Measurements from ENCODE around the gene HPCAL4. TPM values are rescaled to one million over a fixed set of nuclear protein-coding genes. Genes with fewer than 3 reads are reported as not detected.
A peak's percentile ranks its signal among the peaks of the same experiment; 100 is the strongest.

HPCAL4 gene
- total RNA-seq, 5 donors from 2014 or later (not counting 1 experiment from before 2014, with no cell fraction given), result 10.3 to 38.5 (median 28.5) TPM

- peaks cover 9 to 37% of the 10 kb centered on the region in 2 experiments for H3K27me3 ChIP-seq (replicated peaks in 1 of 2; ENCODE audit: control insufficient read depth in 2 of 2, extremely low read depth in 1 of 2, insufficient read depth in 2 of 2, low read length in 1 of 2)
- ATAC-seq (replicated peaks in 1 of 4) (peak in 1 of 4 experiments; percentile 18), DNase-seq (no peak)
- H3K27ac Mint-ChIP-seq, result peak overlapping the region in 1 of 2 donors; percentile 77
- peaks cover 0 to 33% of the 10 kb centered on the region in 2 experiments for H3K4me1 ChIP-seq (ENCODE audit: control insufficient read depth in 1 of 2, extremely low read depth in 1 of 2, insufficient read depth in 2 of 2, low read length in 2 of 2)
- POLR2A ChIA-PET, result no interaction called here
- WGBS (ENCODE audit: insufficient coverage), result 46% methylated on average over 12 of the region's 13 CpGs
- H3K36me3 Mint-ChIP-seq, result peaks cover 39% of the 10 kb centered on the region
- CTCF ChIA-PET, result no interaction called here
- H3K4me3 ChIP-seq (ENCODE audit: control insufficient read depth in 1 of 2, extremely low read depth in 1 of 2, low read length in 1 of 2), result no peak overlapping the region
- H3K4me1 Mint-ChIP-seq, result peaks cover 41 to 50% (median 49%) of the 10 kb centered on the region in 3 donors
- H3K9me3 ChIP-seq, result no peaks in the 10 kb centered on the region
- peak overlapping the region; percentile 34 to 65 (median 52) for H3K4me3 Mint-ChIP-seq
- H3K27me3 Mint-ChIP-seq, result peaks cover 8 to 9% of the 10 kb centered on the region in 2 donors
- no peak overlapping the region for H3K27ac ChIP-seq (ENCODE audit: low read length)
- no peaks in the 10 kb centered on the region for H3K9me3 Mint-ChIP-seq
- no peaks in the 10 kb centered on the region for H3K36me3 ChIP-seq (ENCODE audit: control insufficient read depth in 2 of 2, extremely low read depth in 1 of 2, insufficient read depth in 1 of 2, low read length in 1 of 2)
Measured at GRCh38 chr1:39684313-39684664, 6.9 kb downstream of the HPCAL4 start.

GRCh38 chr1:39683591-39684312 is 7.5 kb downstream of the HPCAL4 start:
- Histone ChIP-seq H3K36me3 (ENCODE audit: control insufficient read depth in 2 of 2, extremely low read depth in 1 of 2, insufficient read depth in 1 of 2, low read length in 1 of 2) (no peaks in the 10 kb centered on the region), H3K4me3 (ENCODE audit: control insufficient read depth in 1 of 2, extremely low read depth in 1 of 2, low read length in 1 of 2) (peak overlapping the region in 1 of 2 donors; percentile 23), H3K9me3 (no peaks in the 10 kb centered on the region), H3K27me3 (replicated peaks in 1 of 2; ENCODE audit: control insufficient read depth in 2 of 2, extremely low read depth in 1 of 2, insufficient read depth in 2 of 2, low read length in 1 of 2) (peaks cover 7 to 33% of the 10 kb centered on the region in 2 experiments), H3K4me1 (ENCODE audit: control insufficient read depth in 1 of 2, extremely low read depth in 1 of 2, insufficient read depth in 2 of 2, low read length in 2 of 2) (peaks cover 0 to 31% of the 10 kb centered on the region in 2 experiments), H3K27ac (ENCODE audit: low read length) (no peak overlapping the region)
- ATAC-seq (replicated peaks in 1 of 4), result peak; percentile 72 to 77 (median 74)
- Mint-ChIP-seq H3K27ac (peak overlapping the region; percentile 52 to 55), H3K4me3 (peak overlapping the region; percentile 49 to 65 (median 53)), H3K9me3 (no peaks in the 10 kb centered on the region), H3K36me3 (peaks cover 40% of the 10 kb centered on the region), H3K27me3 (peaks cover 8 to 9% of the 10 kb centered on the region in 2 donors), H3K4me1 (peaks cover 37 to 45% (median 44%) of the 10 kb centered on the region in 3 donors)
- DNase-seq, result peak in 34 of 35 experiments; percentile 28 to 72 (median 55)
- CTCF ChIA-PET, result no interaction called here
- WGBS (ENCODE audit: insufficient coverage), result 29% methylated on average over 34 of the region's 62 CpGs
- POLR2A ChIA-PET, result interaction anchor here in 1 of 2 donors (0.7 kb wide), 1 partner anchor 8 kb away, joined by 3 read pairs; no protein-coding TSS in a partner anchor

GRCh38 chr1:39681999-39682398 is 9.2 kb downstream of the HPCAL4 start:
- Mint-ChIP-seq H3K4me1 (peaks cover 31 to 37% (median 36%) of the 10 kb centered on the region in 3 donors), H3K27me3 (peaks cover 8 to 9% of the 10 kb centered on the region in 2 donors), H3K4me3 (peak overlapping the region in 1 of 3 donors; percentile 41), H3K9me3 (no peaks in the 10 kb centered on the region), H3K36me3 (peaks cover 34% of the 10 kb centered on the region), H3K27ac (peak overlapping the region; percentile 9 to 28)
- ATAC-seq (replicated peaks in 1 of 4) (no peak), DNase-seq (no peak)
- H3K4me3 ChIP-seq (ENCODE audit: control insufficient read depth in 1 of 2, extremely low read depth in 1 of 2, low read length in 1 of 2), result no peak overlapping the region
- ChIA-PET POLR2A (interaction anchor here in 1 of 2 donors (1.2 kb wide), 1 partner anchor 9 kb away, joined by 5 read pairs; the partner anchor contains the start of gene HPCAL4), CTCF (interaction anchor here (1.2 to 1.4 kb wide), 3 partner anchors 24 to 76 kb away, joined by 3 to 5 read pairs (median 4); no protein-coding TSS in a partner anchor)
- H3K36me3 ChIP-seq (ENCODE audit: control insufficient read depth in 2 of 2, extremely low read depth in 1 of 2, insufficient read depth in 1 of 2, low read length in 1 of 2), result no peaks in the 10 kb centered on the region
- peaks cover 0 to 31% of the 10 kb centered on the region in 2 experiments for H3K4me1 ChIP-seq (ENCODE audit: control insufficient read depth in 1 of 2, extremely low read depth in 1 of 2, insufficient read depth in 2 of 2, low read length in 2 of 2)
- no peak overlapping the region for H3K27ac ChIP-seq (ENCODE audit: low read length)
- H3K9me3 ChIP-seq, result no peaks in the 10 kb centered on the region
- peaks cover 5 to 18% of the 10 kb centered on the region in 2 experiments for H3K27me3 ChIP-seq (replicated peaks in 1 of 2; ENCODE audit: control insufficient read depth in 2 of 2, extremely low read depth in 1 of 2, insufficient read depth in 2 of 2, low read length in 1 of 2)
- WGBS (ENCODE audit: insufficient coverage), result no CpG with 5 or more reads among the region's 1 CpG

- Mint-ChIP-seq H3K4me1 (peaks cover 31 to 37% (median 36%) of the 10 kb centered on the region in 3 donors), H3K27ac (peak overlapping the region; percentile 85 to 90), H3K4me3 (peak overlapping the region; percentile 45 to 73 (median 73)), H3K27me3 (peaks cover 7 to 8% of the 10 kb centered on the region in 2 donors), H3K9me3 (no peaks in the 10 kb centered on the region), H3K36me3 (peaks cover 32% of the 10 kb centered on the region)
- ATAC-seq (replicated peaks in 1 of 4) (peak in 1 of 4 experiments; percentile 29), DNase-seq (no peak)
- peaks cover 5 to 14% of the 10 kb centered on the region in 2 experiments for H3K27me3 ChIP-seq (replicated peaks in 1 of 2; ENCODE audit: control insufficient read depth in 2 of 2, extremely low read depth in 1 of 2, insufficient read depth in 2 of 2, low read length in 1 of 2)
- peaks cover 0 to 31% of the 10 kb centered on the region in 2 experiments for H3K4me1 ChIP-seq (ENCODE audit: control insufficient read depth in 1 of 2, extremely low read depth in 1 of 2, insufficient read depth in 2 of 2, low read length in 2 of 2)
- H3K27ac ChIP-seq (ENCODE audit: low read length), result peak overlapping the region; percentile 48
- ChIA-PET POLR2A (interaction anchor here in 1 of 2 donors (1.2 to 1.4 kb wide), 2 partner anchors 10 to 11 kb away, joined by 3 to 5 read pairs; partner anchors contain the start of gene HPCAL4), CTCF (interaction anchor here (1.2 to 1.4 kb wide), 4 partner anchors 10 to 76 kb away, joined by 3 to 5 read pairs (median 4); no protein-coding TSS in a partner anchor)
- no peaks in the 10 kb centered on the region for H3K36me3 ChIP-seq (ENCODE audit: control insufficient read depth in 2 of 2, extremely low read depth in 1 of 2, insufficient read depth in 1 of 2, low read length in 1 of 2)
- no CpG with 5 or more reads among the region's 3 CpGs for WGBS (ENCODE audit: insufficient coverage)
- H3K9me3 ChIP-seq, result no peaks in the 10 kb centered on the region
- H3K4me3 ChIP-seq (ENCODE audit: control insufficient read depth in 1 of 2, extremely low read depth in 1 of 2, low read length in 1 of 2), result no peak overlapping the region
Measured at GRCh38 chr1:39681294-39681693, 9.9 kb downstream of the HPCAL4 start.

GRCh38 chr1:39680751-39681150 is 10.5 kb downstream of the HPCAL4 start:
- ChIA-PET POLR2A (interaction anchor here in 1 of 2 donors (0.5 to 1.4 kb wide), 3 partner anchors 10 to 39 kb away, joined by 3 to 8 read pairs (median 5); partner anchors contain the start of gene HPCAL4), CTCF (interaction anchor here (0.6 to 1.4 kb wide), 5 partner anchors 10 to 115 kb away, joined by 3 to 4 read pairs (median 3); no protein-coding TSS in a partner anchor)
- peaks cover 31 to 37% (median 36%) of the 10 kb centered on the region in 3 donors for H3K4me1 Mint-ChIP-seq
- H3K4me3 Mint-ChIP-seq, result peak overlapping the region; percentile 45 to 73 (median 73)
- H3K4me3 ChIP-seq (ENCODE audit: control insufficient read depth in 1 of 2, extremely low read depth in 1 of 2, low read length in 1 of 2), result no peak overlapping the region
- no peaks in the 10 kb centered on the region for H3K9me3 ChIP-seq
- no peaks in the 10 kb centered on the region for H3K36me3 ChIP-seq (ENCODE audit: control insufficient read depth in 2 of 2, extremely low read depth in 1 of 2, insufficient read depth in 1 of 2, low read length in 1 of 2)
- peaks cover 5 to 11% of the 10 kb centered on the region in 2 experiments for H3K27me3 ChIP-seq (replicated peaks in 1 of 2; ENCODE audit: control insufficient read depth in 2 of 2, extremely low read depth in 1 of 2, insufficient read depth in 2 of 2, low read length in 1 of 2)
- DNase-seq (peak in 12 of 35 experiments; percentile 14 to 45 (median 28)), ATAC-seq (replicated peaks in 1 of 4) (peak; percentile 55 to 69 (median 58))
- H3K27me3 Mint-ChIP-seq, result peaks cover 5 to 8% of the 10 kb centered on the region in 2 donors
- peak overlapping the region; percentile 48 for H3K27ac ChIP-seq (ENCODE audit: low read length)
- peak overlapping the region; percentile 85 to 90 for H3K27ac Mint-ChIP-seq
- no peaks in the 10 kb centered on the region for H3K9me3 Mint-ChIP-seq
- 42% methylated on average over 3 of the region's 4 CpGs for WGBS (ENCODE audit: insufficient coverage)
- peaks cover 30% of the 10 kb centered on the region for H3K36me3 Mint-ChIP-seq
- peaks cover 0 to 31% of the 10 kb centered on the region in 2 experiments for H3K4me1 ChIP-seq (ENCODE audit: control insufficient read depth in 1 of 2, extremely low read depth in 1 of 2, insufficient read depth in 2 of 2, low read length in 2 of 2)

GRCh38 chr1:39679821-39680220 is 11.4 kb downstream of the HPCAL4 start:
- ChIA-PET POLR2A (interaction anchor here in 1 of 2 donors (1.4 kb wide), 1 partner anchor 13 kb away, joined by 3 read pairs; no protein-coding TSS in a partner anchor), CTCF (interaction anchor here (0.6 to 1.3 kb wide), 3 partner anchors 12 to 21 kb away, joined by 3 to 4 read pairs (median 3); partner anchors contain the start of gene HPCAL4 (in 1 of the 2))
- ATAC-seq (replicated peaks in 1 of 4) (no peak), DNase-seq (no peak)
- WGBS (ENCODE audit: insufficient coverage), result no CpG with 5 or more reads among the region's 2 CpGs
- Mint-ChIP-seq H3K36me3 (peaks cover 30% of the 10 kb centered on the region), H3K4me3 (no peak overlapping the region), H3K27ac (peak overlapping the region; percentile 85 to 90), H3K27me3 (peaks cover 2 to 5% of the 10 kb centered on the region in 2 donors), H3K9me3 (no peaks in the 10 kb centered on the region), H3K4me1 (peaks cover 29 to 33% (median 29%) of the 10 kb centered on the region in 3 donors)
- Histone ChIP-seq H3K36me3 (ENCODE audit: control insufficient read depth in 2 of 2, extremely low read depth in 1 of 2, insufficient read depth in 1 of 2, low read length in 1 of 2) (no peaks in the 10 kb centered on the region), H3K27me3 (replicated peaks in 1 of 2; ENCODE audit: control insufficient read depth in 2 of 2, extremely low read depth in 1 of 2, insufficient read depth in 2 of 2, low read length in 1 of 2) (peaks cover 2 to 14% of the 10 kb centered on the region in 2 experiments), H3K27ac (ENCODE audit: low read length) (no peak overlapping the region), H3K4me3 (ENCODE audit: control insufficient read depth in 1 of 2, extremely low read depth in 1 of 2, low read length in 1 of 2) (no peak overlapping the region), H3K9me3 (no peaks in the 10 kb centered on the region), H3K4me1 (ENCODE audit: control insufficient read depth in 1 of 2, extremely low read depth in 1 of 2, insufficient read depth in 2 of 2, low read length in 2 of 2) (peaks cover 0 to 31% of the 10 kb centered on the region in 2 experiments)
